GM18870 (cell line): ENCODE measurements around the gene KREMEN1.
"Not testable (repeated sequence)": the region's sequence is repeated elsewhere in the genome, so short reads cannot be mapped to it uniquely, and the experiment has no call there.

ENCODE experiments used
- ATAC-seq: cut with Tn5 transposase; IDR thresholded peaks from one replicate; pipeline ENCODE4 v1.9.1; 2021; ENCODE audit warnings: moderate library complexity; ENCODE audit not compliant: unreplicated experiment

Gene KREMEN1

GRCh38 chr22:29078036-29078868, 5.4 kb downstream of the KREMEN1 start:
- no peak for ATAC-seq

DNA sequence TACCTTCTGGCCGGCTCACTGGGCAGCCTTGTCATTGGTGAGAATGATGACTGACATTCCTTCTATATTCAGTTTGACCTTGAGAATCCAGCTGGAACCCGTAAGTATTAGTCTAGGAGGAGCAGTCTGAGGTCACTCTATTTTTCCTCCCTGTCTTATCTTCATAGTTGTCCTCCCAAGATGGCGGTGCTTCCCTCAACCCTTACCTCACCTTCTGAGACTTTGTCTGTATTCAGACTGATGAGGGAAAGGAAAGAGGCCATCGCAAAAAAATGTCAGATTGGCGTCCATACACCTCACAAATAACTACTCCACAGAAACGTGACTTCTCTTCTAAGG, 6.0 kb downstream of the KREMEN1 start:
- no peak for ATAC-seq

DNA sequence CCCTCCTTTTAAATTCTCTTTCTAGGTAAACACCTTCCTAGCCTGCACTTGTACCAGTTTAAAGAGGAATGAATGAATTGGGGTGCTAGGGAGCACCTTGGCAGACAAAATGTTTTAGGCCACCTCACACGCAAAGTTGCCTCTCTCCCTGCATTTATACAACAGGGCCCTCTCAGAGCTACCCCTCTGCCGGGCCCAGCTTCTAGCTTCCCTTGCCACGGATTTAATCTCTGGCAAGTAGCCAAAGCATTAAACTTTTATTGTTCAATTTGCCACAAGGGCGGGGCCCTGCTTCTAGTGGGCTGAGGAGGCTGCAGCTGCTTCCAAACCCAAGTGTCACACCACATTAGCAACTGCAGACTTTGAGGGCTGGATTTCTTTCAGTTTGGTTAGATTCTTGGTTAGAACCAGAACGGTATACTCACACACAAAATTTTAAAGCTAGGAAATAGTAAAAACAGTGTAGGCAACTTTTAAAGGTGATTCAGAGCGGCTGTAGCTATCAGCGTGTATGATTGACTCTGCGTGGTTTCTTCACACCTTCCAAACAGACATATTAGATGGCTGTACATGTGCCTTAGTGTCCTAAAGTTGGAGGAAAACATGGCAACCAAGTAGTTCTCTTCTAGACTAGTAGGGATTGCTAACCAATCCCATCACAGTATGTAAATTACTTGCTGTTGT, 6.5 kb downstream of the KREMEN1 start:
- no peak for ATAC-seq

- ATAC-seq: no peak
Observed at GRCh38 chr22:29080106-29080975, 7.5 kb downstream of the KREMEN1 start.

- no peak for ATAC-seq
Observed at GRCh38 chr22:29081517-29082236, 8.8 kb downstream of the KREMEN1 start.

- ATAC-seq: no peak
Observed at GRCh38 chr22:29082826-29083545, 10.2 kb downstream of the KREMEN1 start.

DNA sequence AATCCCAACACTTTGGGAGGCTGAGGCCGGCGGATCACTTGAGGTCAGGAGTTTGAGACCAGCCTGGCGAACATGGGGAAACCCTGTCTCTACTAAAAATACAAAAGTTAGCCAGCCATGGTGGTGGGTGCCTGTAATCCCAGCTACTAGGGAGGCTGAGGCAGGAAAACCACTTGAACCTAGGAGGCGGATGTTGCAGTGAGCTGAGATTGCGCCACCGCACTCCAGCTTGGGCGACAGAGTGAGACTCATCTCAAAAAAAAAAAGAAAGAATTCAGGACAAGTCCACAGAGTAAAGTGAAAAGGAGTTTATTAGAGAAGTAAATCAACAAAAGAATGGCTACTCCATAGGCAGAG, 10.7 kb downstream of the KREMEN1 start:
- not testable (repeated sequence) for ATAC-seq

GRCh38 chr22:29083933-29084591, 11.2 kb downstream of the KREMEN1 start:
- no peak for ATAC-seq

- ATAC-seq: no peak
Observed at GRCh38 chr22:29087012-29087411, 14.2 kb downstream of the KREMEN1 start.

DNA sequence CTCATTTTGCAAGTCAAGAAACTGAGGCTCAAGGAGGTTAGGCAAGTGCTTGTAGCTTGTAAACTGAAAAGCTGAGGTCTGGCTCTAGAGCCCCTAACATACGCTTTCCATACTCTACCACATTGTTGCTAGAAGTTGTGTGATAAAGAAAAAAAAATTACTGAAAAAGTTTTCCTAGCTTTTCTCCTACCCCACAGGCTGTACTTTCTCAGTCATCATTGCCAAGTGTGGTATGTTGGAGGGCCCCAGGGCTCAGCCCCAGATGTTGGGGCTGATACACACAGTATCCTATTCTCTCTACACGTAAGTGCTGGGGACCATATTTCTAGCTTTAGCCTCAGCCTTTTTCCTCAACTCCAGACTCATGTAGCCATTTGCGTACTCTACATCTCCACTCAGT, 16.0 kb downstream of the KREMEN1 start:
- ATAC-seq: no peak

DNA sequence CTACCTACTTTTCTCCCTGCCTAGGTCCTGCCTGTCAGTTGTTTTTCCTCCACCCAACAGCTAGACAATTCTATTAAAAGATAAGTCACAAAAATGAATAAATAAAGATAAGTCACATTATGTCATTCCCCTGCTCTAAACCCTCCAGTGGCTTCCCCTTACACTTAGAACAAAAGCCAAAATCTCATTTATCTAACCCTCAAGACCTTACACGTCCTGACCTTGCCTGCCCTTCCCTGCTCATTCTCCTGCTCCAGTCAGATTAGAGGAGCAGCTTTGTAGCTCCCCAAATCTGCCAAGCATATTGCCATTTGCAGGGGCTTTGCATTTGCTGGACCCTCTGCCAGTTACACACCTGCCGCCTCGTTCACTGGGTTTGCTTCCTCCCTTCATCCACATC, 16.7 kb downstream of the KREMEN1 start:
- no peak for ATAC-seq

- no peak for ATAC-seq
Observed at GRCh38 chr22:29090039-29090438, 17.2 kb downstream of the KREMEN1 start.

DNA sequence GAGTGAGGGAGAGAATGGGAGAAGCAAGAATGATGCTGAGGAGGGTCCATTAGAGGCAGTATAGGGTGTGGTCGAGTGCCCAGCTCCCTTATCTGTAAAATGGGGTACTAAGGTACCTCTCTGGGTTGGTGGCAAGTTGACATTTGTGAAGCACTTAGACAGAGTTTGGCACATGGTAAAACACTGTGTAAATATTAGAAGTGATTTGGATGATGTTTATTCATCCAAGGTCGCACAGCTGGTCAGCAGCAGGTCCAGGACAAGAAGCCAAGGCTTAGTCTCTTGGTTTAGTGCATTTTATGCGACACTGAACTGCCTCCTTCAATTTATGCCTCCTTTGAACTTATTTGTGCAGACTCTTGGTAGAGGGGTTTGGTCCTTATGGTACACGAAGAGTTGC, 19.4 kb downstream of the KREMEN1 start:
- ATAC-seq: no peak

GRCh38 chr22:29093030-29093429, 20.2 kb downstream of the KREMEN1 start:
- ATAC-seq: no peak

DNA sequence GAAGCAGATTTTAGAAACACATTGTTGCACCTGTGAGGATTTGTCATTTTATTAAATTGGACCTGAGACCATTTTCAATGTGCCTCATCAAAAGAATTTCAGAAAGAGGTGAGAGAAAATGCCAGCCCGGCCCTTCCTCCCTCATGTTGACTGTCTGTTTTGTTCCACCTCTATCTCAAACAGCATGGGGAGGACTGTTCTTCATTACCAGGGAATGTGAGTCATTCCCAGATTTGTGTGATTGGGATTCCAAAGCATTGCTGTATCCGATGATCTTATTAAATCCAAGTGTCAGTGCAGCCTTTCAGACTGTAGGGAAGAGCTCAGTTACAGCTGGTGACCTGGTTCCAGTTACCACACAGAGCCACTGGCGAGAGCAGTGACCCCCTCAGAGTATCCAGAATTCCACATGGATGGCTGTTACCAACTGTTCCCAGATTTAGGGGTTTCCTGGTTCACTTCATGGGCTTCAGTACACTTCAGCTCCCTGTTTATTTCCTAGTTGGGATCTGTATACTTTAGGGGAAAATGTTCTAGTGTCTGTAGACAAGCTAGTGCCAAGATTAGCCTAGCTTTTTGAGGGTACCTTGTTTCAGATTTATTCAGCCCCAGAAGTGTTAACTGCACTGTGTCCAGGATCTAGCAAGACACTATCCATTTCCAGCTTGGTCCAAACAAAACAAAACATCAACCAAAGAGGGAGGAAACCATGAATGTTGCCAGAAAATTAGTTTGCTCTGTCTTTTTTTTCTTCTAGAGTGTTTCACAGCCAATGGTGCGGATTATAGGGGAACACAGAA, 20.9 kb downstream of the KREMEN1 start:
- ATAC-seq: no peak

DNA sequence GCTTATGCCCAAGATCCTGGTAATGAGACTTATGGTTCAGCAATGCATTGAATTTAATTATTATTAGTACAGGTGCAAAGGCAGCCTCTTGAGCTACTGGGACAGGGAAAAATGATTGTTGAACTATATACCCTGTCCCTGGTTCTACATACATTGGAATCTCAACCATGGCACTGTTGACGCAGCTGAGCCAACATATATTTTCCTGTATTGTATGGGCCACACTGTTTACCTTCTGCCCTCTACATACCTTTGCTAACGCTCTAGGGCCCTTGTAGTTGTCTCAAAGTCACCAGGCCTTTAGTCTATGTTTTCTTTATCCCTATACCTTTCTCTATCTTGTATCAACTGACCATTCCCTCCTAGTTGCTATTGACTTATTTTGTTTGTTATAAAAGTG, 22.6 kb downstream of the KREMEN1 start:
- no peak for ATAC-seq

DNA sequence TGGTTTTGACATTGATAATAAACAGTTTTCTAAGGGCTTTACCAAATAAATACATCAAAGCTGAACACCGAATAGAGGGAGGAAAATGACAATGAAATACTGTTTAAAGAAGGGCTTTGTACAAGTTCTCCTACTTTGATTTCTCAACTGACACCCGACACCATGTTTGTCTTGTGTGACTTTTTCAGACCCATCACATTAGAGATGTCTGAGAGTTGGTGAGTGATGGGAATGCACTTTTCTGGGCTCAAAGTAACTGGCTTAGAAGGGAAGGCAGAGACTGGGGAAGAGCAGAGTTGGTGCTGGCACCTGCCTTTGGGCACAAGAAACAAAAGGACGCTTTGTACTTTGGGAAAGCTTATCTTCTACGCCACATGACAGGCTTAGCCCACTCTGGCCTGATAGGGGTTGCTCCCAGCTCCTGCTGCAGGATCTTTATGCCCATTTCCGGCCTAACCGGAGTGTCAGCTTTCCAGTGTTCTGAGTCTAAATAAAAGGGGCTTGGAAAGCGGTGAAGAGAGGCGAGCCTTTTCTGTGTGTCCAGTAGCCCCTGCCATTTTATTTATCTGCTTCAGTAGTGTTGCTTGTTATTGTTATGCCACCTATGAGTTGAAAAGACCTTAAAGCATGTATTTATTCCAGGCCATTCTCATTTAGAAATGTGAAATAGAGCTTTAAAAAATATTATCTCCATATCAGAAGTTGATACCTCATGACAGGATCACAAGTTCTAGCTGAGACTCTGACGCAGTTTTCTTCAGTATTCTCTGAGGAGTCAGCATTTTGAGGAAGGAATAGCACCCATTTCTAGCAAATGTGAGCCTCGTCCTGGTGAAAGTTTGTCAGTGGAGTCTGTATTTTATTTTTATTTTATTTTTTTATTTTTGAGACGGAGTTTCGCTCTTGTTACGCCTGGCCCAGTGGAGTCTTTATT, 24.2 kb downstream of the KREMEN1 start:
- no peak for ATAC-seq

DNA sequence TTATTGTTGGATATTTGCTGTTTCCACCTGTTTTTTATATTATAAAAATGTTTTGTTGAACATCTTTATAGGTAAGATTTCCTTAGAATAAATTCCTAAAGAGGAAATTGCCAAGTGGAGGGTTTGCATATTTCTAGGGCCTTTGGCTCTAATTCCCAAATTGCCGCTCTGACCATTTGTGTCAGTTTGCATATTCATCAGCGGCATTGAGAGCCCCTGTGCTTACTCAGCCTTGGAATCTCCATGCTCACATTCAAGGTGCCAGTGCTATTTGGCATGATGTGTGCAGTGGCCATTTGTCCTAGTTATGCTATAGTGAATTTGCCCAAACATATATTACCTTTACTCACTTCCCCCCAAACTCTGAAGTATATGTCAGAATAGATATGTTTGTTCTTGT, 25.5 kb downstream of the KREMEN1 start:
- ATAC-seq: no peak
